ENCODE data around the gene CRAMP1.
A peak's percentile ranks its signal among the peaks of the same experiment; 100 is the strongest.
"Not testable (repeated sequence)": the region's sequence is repeated elsewhere in the genome, so short reads cannot be mapped to it uniquely, and the experiment has no call there.

CRAMP1 gene

GRCh38 chr16:1705324-1705687, 93.1 kb downstream of the CRAMP1 start:
- H3K4ac ChIP-seq (ENCODE audit: low read depth in 1 of 2, low read length in 2 of 2); H3K79me1 ChIP-seq (replicated peaks; ENCODE audit: low read length, poor library complexity, severe bottlenecking); H2BK120ac ChIP-seq (ENCODE audit: low read depth, low read length); H3K27me3 ChIP-seq (ENCODE audit: control insufficient read depth in 1 of 2, insufficient read depth in 1 of 2, low read length in 2 of 2); H3K9me3 ChIP-seq (ENCODE audit: control insufficient read depth, low read length); H2AK5ac ChIP-seq (ENCODE audit: low read length, severe bottlenecking); H4K91ac ChIP-seq (ENCODE audit: low read length); H3K14ac ChIP-seq (ENCODE audit: low read length in 2 of 2); H4K8ac ChIP-seq (ENCODE audit: low read length); H2BK5ac ChIP-seq (ENCODE audit: low read depth, low read length, poor library complexity, severe bottlenecking); H3K18ac ChIP-seq (ENCODE audit: low read depth in 1 of 2, low read length in 2 of 2); H2AFZ ChIP-seq (ENCODE audit: low read depth, low read length); DNase-seq; H2BK15ac ChIP-seq (ENCODE audit: low read depth, poor library complexity, severe bottlenecking); H2BK12ac ChIP-seq (ENCODE audit: low read length in 2 of 2): not testable (repeated sequence)
- H3K4me3 ChIP-seq (ENCODE audit: insufficient read depth in 1 of 2, low read depth in 1 of 2, low read length in 2 of 2): peak overlapping the region; percentile 76 to 99
- peaks cover 23 to 25% of the 10 kb centered on the region in 2 experiments for H3K36me3 ChIP-seq (ENCODE audit: control insufficient read depth in 1 of 2, insufficient read depth in 2 of 2, low read depth in 1 of 2, low read length in 2 of 2)
- peak overlapping the region in 1 of 2 experiments; percentile 67 for H3K23ac ChIP-seq (ENCODE audit: low read length in 2 of 2)
- peaks cover 21% of the 10 kb centered on the region for H3K4me1 ChIP-seq (ENCODE audit: control insufficient read depth, insufficient read depth, low read depth, low read length)
- 2% methylated on average over 15 of the region's 16 CpGs for WGBS
- H3K27ac ChIP-seq (ENCODE audit: low read length, poor library complexity, severe bottlenecking): peak overlapping the region; percentile 95
- peak overlapping the region; percentile 88 for H3K9ac ChIP-seq (ENCODE audit: low read length)
- H3K4me2 ChIP-seq (ENCODE audit: low read length, poor library complexity, severe bottlenecking): peak overlapping the region; percentile 11

- H2BK15ac ChIP-seq (ENCODE audit: low read depth, poor library complexity, severe bottlenecking): peak within 1 kb of the TSS; percentile 87
- WGBS: 2% methylated on average over 54 of the region's 79 CpGs
- H2BK5ac ChIP-seq (ENCODE audit: low read depth, low read length, poor library complexity, severe bottlenecking): no peak within 1 kb of the TSS
- peaks cover 6% of the 10 kb centered on the region for H3K79me1 ChIP-seq (replicated peaks; ENCODE audit: low read length, poor library complexity, severe bottlenecking)
- H3K4me1 ChIP-seq (ENCODE audit: control insufficient read depth, insufficient read depth, low read depth, low read length): peaks cover 21% of the 10 kb centered on the region
- peak within 1 kb of the TSS; percentile 84 to 99 for H3K4me3 ChIP-seq (ENCODE audit: insufficient read depth in 1 of 2, low read depth in 1 of 2, low read length in 2 of 2)
- H3K18ac ChIP-seq (ENCODE audit: low read depth in 1 of 2, low read length in 2 of 2): peak within 1 kb of the TSS; percentile 92 to 96
- peak within 1 kb of the TSS; percentile 83 for H2AFZ ChIP-seq (ENCODE audit: low read depth, low read length)
- H3K9ac ChIP-seq (ENCODE audit: low read length): peak within 1 kb of the TSS; percentile 91
- H3K4me2 ChIP-seq (ENCODE audit: low read length, poor library complexity, severe bottlenecking): peak within 1 kb of the TSS; percentile 79
- peak within 1 kb of the TSS; percentile 67 to 96 for H3K23ac ChIP-seq (ENCODE audit: low read length in 2 of 2)
- H4K8ac ChIP-seq (ENCODE audit: low read length): peak within 1 kb of the TSS; percentile 92
- peak within 1 kb of the TSS; percentile 95 for H3K27ac ChIP-seq (ENCODE audit: low read length, poor library complexity, severe bottlenecking)
- peak; percentile 86 for DNase-seq
- H3K36me3 ChIP-seq (ENCODE audit: control insufficient read depth in 1 of 2, insufficient read depth in 2 of 2, low read depth in 1 of 2, low read length in 2 of 2): peaks cover 17 to 22% of the 10 kb centered on the region in 2 experiments
- peak within 1 kb of the TSS in 1 of 2 experiments; percentile 98 for H3K14ac ChIP-seq (ENCODE audit: low read length in 2 of 2)
- H2BK12ac ChIP-seq (ENCODE audit: low read length in 2 of 2): peak within 1 kb of the TSS in 1 of 2 experiments; percentile 7
- no peaks in the 10 kb centered on the region for H3K27me3 ChIP-seq (ENCODE audit: control insufficient read depth in 1 of 2, insufficient read depth in 1 of 2, low read length in 2 of 2)
- peak within 1 kb of the TSS; percentile 92 to 95 for H3K4ac ChIP-seq (ENCODE audit: low read depth in 1 of 2, low read length in 2 of 2)
- H4K91ac ChIP-seq (ENCODE audit: low read length): peak within 1 kb of the TSS; percentile 91
- H2AK5ac ChIP-seq (ENCODE audit: low read length, severe bottlenecking): no peak within 1 kb of the TSS
- no peaks in the 10 kb centered on the region for H3K9me3 ChIP-seq (ENCODE audit: control insufficient read depth, low read length)
- peak within 1 kb of the TSS; percentile 75 for H2BK120ac ChIP-seq (ENCODE audit: low read depth, low read length)
These were observed 93.7 kb downstream of the CRAMP1 start, which contains the start of gene MAPK8IP3 for GRCh38 chr16:1705688-1706385. Gene MAPK8IP3 (plus strand): TSS chr16:1706195. CDS start chr16:1706340, 145 bp downstream.

- Histone ChIP-seq H3K9ac (ENCODE audit: low read length) (peak overlapping the region; percentile 91), H3K27ac (ENCODE audit: low read length, poor library complexity, severe bottlenecking) (peak overlapping the region; percentile 78), H2AFZ (ENCODE audit: low read depth, low read length) (peak overlapping the region; percentile 83), H2BK120ac (ENCODE audit: low read depth, low read length) (peak overlapping the region; percentile 75), H4K8ac (ENCODE audit: low read length) (peak overlapping the region; percentile 86), H3K79me1 (replicated peaks; ENCODE audit: low read length, poor library complexity, severe bottlenecking) (peaks cover 4% of the 10 kb centered on the region), H3K36me3 (ENCODE audit: control insufficient read depth in 1 of 2, insufficient read depth in 2 of 2, low read depth in 1 of 2, low read length in 2 of 2) (peaks cover 11 to 22% of the 10 kb centered on the region in 2 experiments), H3K27me3 (ENCODE audit: control insufficient read depth in 1 of 2, insufficient read depth in 1 of 2, low read length in 2 of 2) (no peaks in the 10 kb centered on the region), H3K14ac (ENCODE audit: low read length in 2 of 2) (peak overlapping the region in 1 of 2 experiments; percentile 98), H2BK12ac (ENCODE audit: low read length in 2 of 2) (no peak overlapping the region), H2BK5ac (ENCODE audit: low read depth, low read length, poor library complexity, severe bottlenecking) (no peak overlapping the region), H2AK5ac (ENCODE audit: low read length, severe bottlenecking) (no peak overlapping the region), H3K4ac (ENCODE audit: low read depth in 1 of 2, low read length in 2 of 2) (peak overlapping the region; percentile 49 to 92), H3K4me3 (ENCODE audit: insufficient read depth in 1 of 2, low read depth in 1 of 2, low read length in 2 of 2) (peak overlapping the region; percentile 84 to 99), H4K91ac (ENCODE audit: low read length) (peak overlapping the region; percentile 85), H3K23ac (ENCODE audit: low read length in 2 of 2) (peak overlapping the region in 1 of 2 experiments; percentile 96), H3K4me2 (ENCODE audit: low read length, poor library complexity, severe bottlenecking) (peak overlapping the region; percentile 79), H3K18ac (ENCODE audit: low read depth in 1 of 2, low read length in 2 of 2) (peak overlapping the region; percentile 82 to 94), H2BK15ac (ENCODE audit: low read depth, poor library complexity, severe bottlenecking) (peak overlapping the region; percentile 60), H3K9me3 (ENCODE audit: control insufficient read depth, low read length) (no peaks in the 10 kb centered on the region), H3K4me1 (ENCODE audit: control insufficient read depth, insufficient read depth, low read depth, low read length) (peaks cover 21% of the 10 kb centered on the region)
- WGBS: under 1% methylated on average over 49 of the region's 62 CpGs
- DNase-seq: peak; percentile 60
These were observed 94.4 kb downstream of the CRAMP1 start for GRCh38 chr16:1706386-1707192.
